Endothelial cell of umbilical vein (primary cell): ENCODE results near the gene ZBTB21. TPM values are rescaled to one million over a fixed set of nuclear protein-coding genes. Genes with fewer than 3 reads are reported as not detected.
A peak's percentile ranks its signal among the peaks of the same experiment; 100 is the strongest.

Experiments
- BruUV-seq: library from RNA; stranded (reverse); fragments of 400-500 nt; replicated peaks from 2 replicates; lab custom pipeline; 2021; lab: Mats Ljungman, UMichigan
- CTCF ChIA-PET: fragments of 300-600, 350-600 bp; sonication (Branson Sonifier 250); formaldehyde crosslinking; loops from one replicate; lab custom pipeline; 2021; ENCODE audit warnings: antibody characterized with exemption, inconsistent platforms; lab: Charles Lee
- POLR2A ChIA-PET: fragments of 300-600, 350-600 bp; sonication (Branson Sonifier 250); formaldehyde crosslinking; loops from one replicate; lab custom pipeline; 2021; ENCODE audit warnings: antibody characterized with exemption, inconsistent platforms; lab: Charles Lee
- DNase-seq: peaks from one replicate; pipeline ENCODE4 v3.0.0-alpha.2; 2011; ENCODE audit warnings: low read depth, low spot score
- FAIRE-seq: peaks from 2 replicates; lab custom pipeline; 2011; peaks lifted over from hg19 to GRCh38; lab: Jason Lieb, UNC
- H2AFZ ChIP-seq: 2 replicates; pipeline ENCODE4 v1.6.0; 2012; ENCODE audit warnings: low read depth, low read length, control low read depth, inconsistent platforms
- H3K27ac ChIP-seq: 2 replicates; pipeline ENCODE4 v1.5.1; 2011; ENCODE audit warnings: low read depth, mild to moderate bottlenecking, control low read depth, low read length, moderate library complexity; ENCODE audit not compliant: insufficient read depth
- H3K27me3 ChIP-seq, 2 experiments: 2 replicates each; pipeline versions ENCODE4 v1.6.0 to v1.6.1; 2011; ENCODE audit warnings: low read length in 2 of 2, mixed read lengths in 1 of 2; ENCODE audit not compliant: control insufficient read depth in 2 of 2, insufficient read depth in 2 of 2
- H3K36me3 ChIP-seq, 2 experiments: 2 replicates in 1 of 2; 3 replicates in 1 of 2; pipeline ENCODE4 v1.5.1; 2011; ENCODE audit warnings: low read length in 2 of 2, mild to moderate bottlenecking in 1 of 2, moderate library complexity in 1 of 2; ENCODE audit not compliant: control insufficient read depth in 2 of 2, insufficient read depth in 2 of 2; ENCODE audit errors: extremely low read depth in 1 of 2
- H3K4me1 ChIP-seq: 3 replicates; pipeline ENCODE4 v1.5.1; 2011; ENCODE audit warnings: mild to moderate bottlenecking, low read length; ENCODE audit not compliant: control insufficient read depth, insufficient read depth; ENCODE audit errors: extremely low read depth
- H3K4me2 ChIP-seq: 2 replicates; pipeline ENCODE4 v1.6.1; 2011; ENCODE audit warnings: low read length, control low read depth, mixed read lengths; ENCODE audit not compliant: insufficient read depth
- H3K4me3 ChIP-seq, 3 experiments: fragments of 200-600 bp in 1 of 3; sonication (generic), shearing (Covaris generic) in 1 of 3; replicated peaks in 1 of 3; 2 replicates each; pipeline ENCODE4 v1.5.1; 2011 to 2016; ENCODE audit warnings: control low read depth in 3 of 3, low read length in 3 of 3, mild to moderate bottlenecking in 2 of 3, inconsistent platforms in 1 of 3, low read depth in 1 of 3, moderate library complexity in 1 of 3; ENCODE audit not compliant: insufficient read depth in 1 of 3
- H3K79me2 ChIP-seq: 2 replicates; pipeline ENCODE4 v1.6.0; 2012; ENCODE audit warnings: low read length, inconsistent platforms; ENCODE audit not compliant: control insufficient read depth, insufficient read depth
- H3K9ac ChIP-seq: replicated peaks from 2 replicates; pipeline ENCODE3; 2011; ENCODE audit warnings: low read length, control low read depth; ENCODE audit not compliant: insufficient read depth; ENCODE audit errors: extremely low read depth
- H3K9me1 ChIP-seq: replicated peaks from 3 replicates; pipeline ENCODE4 v1.6.0; 2011; ENCODE audit warnings: mild to moderate bottlenecking, low read length; ENCODE audit not compliant: control insufficient read depth, insufficient read depth; ENCODE audit errors: extremely low read depth
- H3K9me3 ChIP-seq: replicated peaks from 2 replicates; pipeline ENCODE4 v1.5.1; 2012; ENCODE audit warnings: low read length, inconsistent platforms; ENCODE audit not compliant: control insufficient read depth, insufficient read depth
- H4K20me1 ChIP-seq: replicated peaks from 2 replicates; pipeline ENCODE3; 2011; ENCODE audit warnings: mild to moderate bottlenecking, low read length; ENCODE audit not compliant: control insufficient read depth, insufficient read depth; ENCODE audit errors: extremely low read depth
- CTCF ChIP-seq, 2 donors: IDR thresholded peaks; 1 replicate in 1 of 2; 2 replicates in 1 of 2; pipeline ENCODE4 v1.5.1; 2011; ENCODE audit warnings: low read length in 2 of 2, mild to moderate bottlenecking in 2 of 2, moderate library complexity in 2 of 2, control low read depth in 1 of 2, inconsistent platforms in 1 of 2, low read depth in 1 of 2; ENCODE audit not compliant: insufficient read depth in 1 of 2; ENCODE audit errors: extremely low read depth in 1 of 2
- EZH2 ChIP-seq: IDR thresholded peaks from 2 replicates; pipeline ENCODE4 v1.6.1; 2012; ENCODE audit warnings: borderline replicate concordance, low read depth, mild to moderate bottlenecking, moderate library complexity, low read length, inconsistent platforms; ENCODE audit not compliant: severe bottlenecking
- FOS ChIP-seq: IDR thresholded peaks from 2 replicates; pipeline ENCODE4 v1.6.1; 2011; ENCODE audit warnings: mild to moderate bottlenecking, low read length, moderate library complexity, borderline replicate concordance; ENCODE audit not compliant: insufficient read depth
- GATA2 ChIP-seq: IDR thresholded peaks from 2 replicates; pipeline ENCODE4 v1.7.0; 2011; ENCODE audit warnings: low read depth, mild to moderate bottlenecking, moderate library complexity, mixed read lengths, low read length; ENCODE audit not compliant: insufficient read length, insufficient read depth
- JUN ChIP-seq: IDR thresholded peaks from 2 replicates; pipeline ENCODE4 v1.6.1; 2011; ENCODE audit warnings: borderline replicate concordance, low read depth; ENCODE audit not compliant: insufficient read length, insufficient read depth
- MAX ChIP-seq: IDR thresholded peaks from 2 replicates; pipeline ENCODE4 v1.6.1; 2011; ENCODE audit not compliant: insufficient read depth, insufficient read length
- MYC ChIP-seq: IDR thresholded peaks from one replicate; pipeline ENCODE4 v1.6.1; 2011; ENCODE audit warnings: mild to moderate bottlenecking, low read depth, low read length
- POLR2A ChIP-seq: IDR thresholded peaks from 2 replicates; pipeline ENCODE4 v1.6.1; 2012; ENCODE audit warnings: low read depth, mild to moderate bottlenecking, control low read depth, low read length
- POLR2AphosphoS5 ChIP-seq: IDR thresholded peaks from 2 replicates; pipeline ENCODE4 v1.6.1; 2012; ENCODE audit warnings: low read depth, mild to moderate bottlenecking, control low read depth, low read length, moderate library complexity; ENCODE audit not compliant: insufficient read depth
- dilution Hi-C: fragments of 300-500 bp; cut with MboI; formaldehyde crosslinking; loops from one replicate; pipeline ENCODE4 v1.15.0; 2019; ENCODE audit warnings: low sequenced_read_pairs; ENCODE audit not compliant: extremely low pct_ligation_motif_present
- intact Hi-C: fragments of 100-400 bp; cut with micrococcal nuclease; formaldehyde crosslinking; loops from one replicate; pipeline ENCODE4 v1.10.0; 2022
- polyA plus RNA-seq, 4 experiments: library from polyadenylated mRNA; depleted of rRNA in 3 of 4; stranded (reverse) in 3 of 4; unstranded in 1 of 4; fragments of >200 nt; gene quantifications; 2 replicates each; pipeline versions ENCODE4 v1.2.1 to v1.2.3, GENCODE V29; 2011 to 2012; ENCODE audit warnings: missing spikeins in 1 of 4
- total RNA-seq: library from RNA; stranded (reverse); gene quantifications from 2 replicates; pipeline ENCODE4 v1.2.3, GENCODE V29; 2021

The ZBTB21 gene
- total and polyA plus RNA-seq, 2 donors (not counting 3 experiments of a cell fraction or from before 2014, with no cell fraction given), result 2.8 to 12.4 TPM

DNA sequence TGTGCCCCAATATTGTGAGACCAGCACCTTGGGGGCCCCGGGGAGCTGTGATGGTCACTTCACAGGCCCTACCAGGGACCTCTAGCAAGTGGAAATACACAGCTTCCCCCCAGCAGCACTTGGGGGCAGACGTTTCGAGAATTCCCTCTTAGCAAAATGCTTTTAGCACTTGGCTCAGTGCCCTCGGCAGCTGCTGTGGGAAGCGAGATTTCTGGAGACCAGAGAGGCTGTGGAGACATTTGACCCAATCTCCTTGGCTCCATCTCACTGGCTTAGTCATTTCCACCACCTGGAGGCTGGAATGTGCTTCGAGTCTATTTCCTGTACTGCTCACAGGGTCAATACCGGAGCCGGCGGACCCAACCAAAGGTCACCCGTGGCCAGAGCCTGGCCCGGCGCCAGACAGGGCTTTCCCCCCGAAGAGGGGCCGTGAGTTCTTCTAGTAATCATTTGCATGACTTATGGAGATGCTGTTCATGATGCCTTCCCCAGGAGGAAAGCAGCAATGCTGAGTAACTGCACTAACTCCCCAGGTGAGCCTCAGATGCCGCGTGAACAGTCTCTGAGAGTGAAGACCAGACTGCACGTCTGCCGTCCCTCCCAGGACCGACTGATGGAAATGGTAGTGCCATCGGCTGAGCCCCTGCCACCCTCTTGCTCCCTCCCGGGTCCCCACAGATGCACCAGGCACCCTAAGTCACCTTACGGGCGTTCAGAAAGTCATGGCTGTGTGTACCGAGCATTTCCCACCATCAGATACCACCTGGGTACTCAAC lies 52.0 kb downstream of the ZBTB21 start:
- Histone ChIP-seq H3K4me3 (no peak overlapping the region), H3K4me2 (peak overlapping the region; percentile 38), H3K79me2 (peaks cover 3% of the 10 kb centered on the region), H3K9ac (peak overlapping the region; percentile 69), H3K4me1 (peaks cover 48% of the 10 kb centered on the region), H3K9me1 (no peaks in the 10 kb centered on the region), H2AFZ (no peak overlapping the region), H3K27me3 (no peaks in the 10 kb centered on the region), H4K20me1 (no peaks in the 10 kb centered on the region), H3K36me3 (no peaks in the 10 kb centered on the region), H3K27ac (peak overlapping the region; percentile 96), H3K9me3 (no peaks in the 10 kb centered on the region)
- no TSS peak for BruUV-seq
- ChIA-PET POLR2A (interaction anchor here (0.6 to 2.2 kb wide), 2 partner anchors 10 to 32 kb away, joined by 3 to 8 read pairs; no protein-coding TSS in a partner anchor), CTCF (interaction anchor here (0.8 to 2.9 kb wide), 8 partner anchors 10 to 159 kb away, joined by 3 to 21 read pairs (median 6); no protein-coding TSS in a partner anchor)
- FAIRE-seq (peak; percentile 100), DNase-seq (peak; percentile 99)
- dilution Hi-C loops, result no loop called here
- peak; percentile 13 for TF ChIP-seq MAX
- peak; percentile 92 for TF ChIP-seq GATA2
- TF ChIP-seq MYC, result no peak
- TF ChIP-seq JUN, result peak; percentile 94
- peak; percentile 95 for TF ChIP-seq FOS
- peak; percentile 15 to 30 for TF ChIP-seq CTCF (IDR thresholded peaks at IDR 0.05; ENCODE audit: extremely low read depth in 1 of 2, insufficient read depth in 1 of 2, low read depth in 1 of 2, low read length in 2 of 2)
- peak; percentile 64 for TF ChIP-seq POLR2A
- peak; percentile 99 for TF ChIP-seq POLR2AphosphoS5
- TF ChIP-seq EZH2, result no peak
- intact Hi-C loops, result loop anchor here (1.0 to 5.0 kb wide), 6 partner anchors 26 to 492 kb away; partner anchors contain the start of gene PRDM15
